ENCODE results near the gene EIF1.
"Not testable (repeated sequence)": the region's sequence is repeated elsewhere in the genome, so short reads cannot be mapped to it uniquely, and the experiment has no call there.

The EIF1 gene

DNA sequence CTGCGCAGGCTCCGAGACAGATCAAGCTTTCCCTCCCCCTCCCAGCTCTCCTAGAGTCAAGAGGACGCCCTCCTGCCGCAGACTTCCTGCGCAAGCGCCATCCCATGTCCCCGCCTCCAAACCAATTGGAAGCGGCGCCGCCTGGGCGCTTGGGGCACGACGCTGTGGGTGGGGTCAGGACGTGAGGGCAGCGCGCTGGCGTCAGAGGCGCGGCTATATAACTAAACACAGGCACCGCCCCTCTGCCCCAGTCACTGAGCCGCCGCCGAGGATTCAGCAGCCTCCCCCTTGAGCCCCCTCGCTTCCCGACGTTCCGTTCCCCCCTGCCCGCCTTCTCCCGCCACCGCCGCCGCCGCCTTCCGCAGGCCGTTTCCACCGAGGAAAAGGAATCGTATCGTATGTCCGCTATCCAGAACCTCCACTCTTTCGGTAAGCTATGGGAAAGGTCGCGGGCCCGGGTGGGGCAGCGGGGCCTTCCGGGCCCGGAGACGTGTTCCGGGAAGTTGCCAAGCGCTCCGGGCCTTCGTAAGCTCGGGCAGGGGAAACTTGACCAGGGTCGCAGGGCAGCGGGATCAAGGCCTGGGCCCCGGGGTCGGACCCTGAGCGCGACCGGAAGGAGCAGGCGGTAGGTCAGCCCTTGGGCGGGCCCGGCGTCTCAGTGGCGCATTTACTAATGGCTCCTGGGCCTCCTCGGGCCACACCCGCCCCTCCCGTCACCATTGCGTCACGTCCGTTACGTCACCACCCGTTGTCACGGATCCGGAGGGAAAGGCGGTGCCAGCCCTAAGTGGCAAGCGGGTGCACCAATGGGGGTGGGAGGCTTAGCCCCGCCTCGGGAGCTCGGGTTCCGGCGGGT lies at the start of gene EIF1:
Gene EIF1 (plus strand): TSS at position 245 of the 856 bp plus-strand sequence. CDS start 154 bp downstream, at position 399.
- DNase-seq (ENCODE audit: low spot score) = peak; percentile 100

- no peak for DNase-seq (ENCODE audit: low spot score)
These were observed 49.7 kb upstream of the EIF1 start for GRCh38 chr17:41638941-41639340.

DNA sequence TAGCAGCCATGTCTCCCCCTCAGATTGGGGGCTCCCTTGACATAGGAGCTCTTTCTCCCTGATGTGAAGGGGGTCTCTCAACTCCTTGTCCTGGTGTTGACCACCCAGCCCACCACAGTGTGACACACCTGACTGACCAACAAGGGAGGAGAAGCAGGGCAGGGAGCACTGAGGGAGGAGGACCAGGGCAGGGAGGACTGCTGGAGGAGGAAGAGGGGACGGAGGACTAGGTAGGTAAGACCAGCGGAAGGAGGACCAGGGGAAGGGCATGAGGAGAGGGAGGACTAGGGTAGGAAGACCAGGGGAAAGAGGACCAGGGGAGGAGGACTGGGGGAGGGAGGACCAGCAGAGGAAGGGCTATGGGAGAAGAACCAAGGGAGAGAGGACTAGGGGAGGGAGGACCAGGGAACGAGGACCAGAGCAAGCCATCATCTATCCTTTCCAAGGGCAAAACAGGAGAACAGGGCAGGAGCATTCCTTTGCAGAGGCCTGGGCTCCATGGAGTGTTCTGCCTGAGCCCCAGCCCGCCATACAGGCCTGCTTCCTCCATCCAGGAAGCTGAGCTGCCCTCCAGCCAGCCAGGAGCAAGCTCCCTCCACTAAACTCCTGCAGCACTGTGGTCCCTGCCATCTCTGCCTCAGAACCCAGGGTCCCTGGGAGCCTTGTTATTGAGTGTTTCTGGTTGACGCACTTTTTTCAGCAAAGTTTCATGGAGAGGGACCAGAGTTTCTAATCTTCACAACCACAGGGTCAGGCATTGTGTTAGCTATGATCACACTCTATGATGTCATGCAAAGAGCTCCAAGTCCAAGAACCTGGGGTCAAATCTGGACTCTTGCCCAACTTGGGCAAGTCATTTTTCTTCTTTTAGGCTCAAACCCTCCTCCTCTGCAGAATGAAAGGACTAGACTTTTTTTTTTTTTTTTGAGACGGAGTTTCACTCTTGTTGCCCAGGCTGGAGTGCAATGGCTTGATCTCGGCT lies 48.9 kb upstream of the EIF1 start:
- no peak for DNase-seq (ENCODE audit: low spot score)

GRCh38 chr17:41640596-41640995 lies 48.1 kb upstream of the EIF1 start:
- not testable (repeated sequence) for DNase-seq (ENCODE audit: low spot score)

- DNase-seq (ENCODE audit: low spot score) = no peak
These were observed 46.2 kb upstream of the EIF1 start for GRCh38 chr17:41642252-41643156.

DNA sequence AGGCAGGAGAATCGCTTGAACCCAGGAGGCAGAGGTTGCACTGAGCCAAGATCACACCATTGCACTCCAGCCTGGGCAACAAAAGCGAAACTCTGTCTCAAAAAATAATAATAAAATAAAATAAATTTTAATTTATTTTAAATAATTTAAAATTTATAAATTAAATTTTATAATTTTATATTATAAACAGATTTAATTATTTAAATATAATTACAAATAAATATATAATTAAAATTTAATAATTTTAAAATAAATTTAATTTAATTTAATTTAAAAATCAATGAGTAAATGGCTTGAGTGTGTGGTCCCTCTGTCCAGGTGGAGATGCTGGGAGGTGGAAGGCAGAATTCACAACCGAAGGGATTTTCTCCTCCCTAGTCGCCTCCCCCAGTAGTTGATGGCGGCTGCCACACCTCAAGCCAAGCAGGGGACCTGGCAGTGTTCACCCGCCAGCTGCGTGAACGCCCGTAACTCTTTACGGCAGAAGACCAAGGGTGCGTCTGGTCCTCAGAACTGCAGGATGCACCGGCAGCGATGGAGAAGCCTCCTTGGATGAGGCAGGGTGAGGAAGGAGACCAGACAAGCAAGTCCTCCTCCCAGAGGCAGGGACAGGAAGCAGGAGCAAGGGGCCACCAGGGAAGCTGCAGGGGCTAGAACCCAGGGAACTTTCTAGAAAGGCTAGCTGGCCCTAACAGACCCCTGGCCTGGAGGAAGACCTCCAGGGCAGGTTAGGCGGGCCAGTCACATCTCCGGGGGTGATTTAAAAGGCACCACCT lies 41.5 kb upstream of the EIF1 start:
- no peak for DNase-seq (ENCODE audit: low spot score)

DNA sequence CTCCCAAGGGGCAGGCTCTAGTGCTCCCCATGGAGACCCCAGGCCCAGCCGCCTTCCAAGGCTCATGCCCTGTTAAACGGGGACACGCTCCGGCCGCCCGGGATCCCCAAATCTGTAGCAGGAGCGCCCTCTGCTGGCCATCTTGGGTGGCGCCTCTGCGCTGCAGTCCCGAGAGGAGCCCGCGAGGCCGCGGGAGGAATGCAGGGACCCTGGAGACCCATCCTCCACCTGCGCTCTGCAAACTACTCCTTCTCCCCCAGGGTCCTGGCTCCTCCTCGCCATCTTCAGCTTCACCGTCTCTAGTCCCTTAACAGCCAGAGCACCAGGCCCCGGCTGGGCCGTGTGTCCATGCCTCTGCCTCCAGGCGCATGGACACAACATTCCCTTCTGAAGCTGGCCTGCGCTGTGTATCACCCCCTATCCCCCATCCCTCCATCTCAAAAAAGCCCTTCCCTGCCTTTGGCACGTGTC lies 40.7 kb upstream of the EIF1 start:
- DNase-seq (ENCODE audit: low spot score) = peak; percentile 89

DNA sequence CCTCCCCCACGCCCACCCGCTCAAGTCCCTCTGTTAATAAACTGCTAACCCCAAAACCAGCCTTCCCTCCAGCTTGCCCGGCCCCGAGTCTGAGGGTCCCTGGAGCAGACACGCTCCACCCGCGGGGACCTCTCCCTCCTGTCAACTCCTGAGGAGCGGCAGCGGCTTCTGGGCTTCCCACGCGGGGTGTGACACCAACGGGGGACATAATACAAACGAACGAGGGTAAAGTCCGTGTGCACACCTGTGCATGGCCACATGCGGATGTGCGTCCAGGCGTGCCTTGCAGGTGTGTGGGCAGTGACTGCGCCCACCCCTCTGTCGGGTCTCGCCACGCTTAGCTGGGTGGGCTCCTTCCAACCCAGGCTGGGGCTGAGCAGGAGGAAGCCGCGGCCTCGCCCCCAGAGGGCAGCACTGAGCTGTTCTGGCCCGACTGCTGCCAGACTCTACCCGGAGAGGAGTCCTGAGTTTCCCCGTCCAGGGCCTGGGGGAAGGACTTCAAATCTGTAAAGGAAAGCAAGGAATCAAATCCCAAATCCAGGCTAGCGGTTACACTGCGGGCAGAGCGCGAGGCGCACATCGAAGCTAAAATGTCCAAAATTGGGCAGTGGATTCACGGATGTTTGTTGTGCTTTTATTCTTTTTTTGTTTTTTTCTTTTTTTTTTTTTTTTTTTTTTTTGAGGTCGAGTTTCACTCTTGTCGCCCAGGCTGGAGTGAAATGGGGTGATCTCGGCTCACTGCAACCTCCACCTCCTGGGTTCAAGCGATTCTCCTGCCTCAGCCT lies 40.1 kb upstream of the EIF1 start:
- peak; percentile 87 for DNase-seq (ENCODE audit: low spot score)

DNA sequence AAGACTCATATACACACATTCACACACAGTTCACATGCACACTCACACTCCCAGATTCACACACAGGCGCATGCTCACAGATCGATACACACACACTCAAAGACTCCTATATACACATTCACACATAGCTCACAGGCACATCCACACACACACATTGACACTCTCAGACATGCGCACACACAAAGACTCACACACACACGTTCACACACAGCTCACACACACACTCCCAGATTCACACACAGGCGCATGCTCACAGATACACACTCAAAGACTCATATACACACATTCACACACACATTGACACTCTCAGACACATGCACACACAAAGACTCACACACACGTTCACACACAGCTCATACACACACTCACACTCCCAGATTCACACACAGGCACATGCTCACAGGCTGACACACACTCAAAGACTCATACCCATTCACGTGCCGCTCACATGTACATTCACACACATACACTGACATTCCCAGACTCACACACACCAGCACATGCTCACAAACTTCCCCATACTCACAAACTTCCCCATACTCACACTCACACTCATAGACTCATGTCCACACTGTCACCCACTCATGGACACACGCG lies 38.7 kb upstream of the EIF1 start:
- no peak for DNase-seq (ENCODE audit: low spot score)

DNA sequence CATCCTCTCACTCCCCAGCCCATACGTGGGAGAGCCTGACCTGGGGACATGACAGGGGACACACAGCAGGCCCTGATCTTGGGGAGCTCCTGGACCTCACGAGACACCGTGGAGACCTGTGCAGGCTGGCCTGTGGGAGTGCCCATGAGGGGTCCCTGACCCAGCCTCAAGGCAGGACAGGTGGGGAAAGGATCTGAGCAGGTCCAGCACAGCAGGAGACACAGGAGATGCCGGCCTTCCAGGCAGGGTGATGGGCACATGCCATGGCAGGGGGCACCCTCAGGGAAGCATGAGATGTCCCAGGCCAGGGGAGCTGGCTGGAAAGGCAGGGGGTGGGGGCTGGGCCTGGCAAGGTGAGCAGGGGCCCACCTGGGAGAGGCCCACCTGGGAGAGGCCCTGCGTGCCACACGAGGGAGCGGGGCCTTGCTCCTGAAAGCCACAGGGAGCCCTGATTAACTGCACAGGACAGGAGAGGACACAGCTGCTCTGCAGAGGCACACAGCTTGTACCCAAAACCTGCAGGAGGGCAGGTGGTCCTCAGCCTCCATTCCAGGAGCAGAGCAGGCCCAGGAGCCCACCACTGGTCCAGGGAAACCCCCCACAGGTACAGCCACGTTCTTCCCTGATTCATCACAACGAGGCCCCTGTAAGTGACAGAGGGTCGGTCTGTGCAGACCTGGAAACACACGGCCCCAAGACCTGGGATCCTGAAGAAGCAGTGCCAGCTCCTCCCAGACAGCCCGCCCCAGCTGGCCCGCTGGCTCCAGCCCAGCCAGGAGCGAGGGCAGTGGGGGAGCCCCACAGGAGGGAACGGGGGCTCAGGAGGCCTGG lies 37.7 kb upstream of the EIF1 start:
- no peak for DNase-seq (ENCODE audit: low spot score)

DNA sequence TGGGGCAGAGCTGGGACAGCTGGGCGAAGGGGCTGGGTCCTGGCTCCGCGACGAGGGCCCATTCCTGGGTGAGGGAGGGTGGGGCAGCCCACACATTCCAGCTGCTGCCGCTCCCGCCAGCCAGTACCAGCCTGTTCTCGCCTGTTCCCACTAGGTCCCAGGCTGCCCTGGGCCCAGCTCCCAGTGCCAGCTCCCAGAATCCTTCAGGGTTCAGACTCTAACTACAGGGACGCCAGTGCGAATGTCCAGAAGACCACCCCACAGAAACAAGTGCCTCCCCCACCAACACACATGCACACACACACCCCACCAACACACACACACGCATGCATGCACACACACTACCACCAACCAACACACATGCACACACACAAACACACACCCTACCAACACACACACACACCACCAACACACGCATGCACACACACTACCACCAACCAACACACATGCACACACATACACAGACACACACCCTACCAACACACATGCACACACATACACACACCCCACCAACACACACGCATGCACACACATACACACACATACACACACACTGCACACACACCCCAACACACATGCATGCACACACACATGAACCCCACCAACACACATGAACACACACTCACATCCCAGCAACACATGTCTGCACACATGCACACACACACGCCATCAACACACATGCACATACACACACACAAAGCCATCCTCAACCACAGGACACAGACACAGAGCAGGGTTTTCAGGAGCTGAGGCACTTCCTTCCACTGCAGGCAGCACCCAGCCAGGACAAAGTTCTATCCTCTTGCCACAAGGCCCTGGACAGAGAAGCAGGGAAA lies 36.8 kb upstream of the EIF1 start:
- DNase-seq (ENCODE audit: low spot score) = no peak

DNA sequence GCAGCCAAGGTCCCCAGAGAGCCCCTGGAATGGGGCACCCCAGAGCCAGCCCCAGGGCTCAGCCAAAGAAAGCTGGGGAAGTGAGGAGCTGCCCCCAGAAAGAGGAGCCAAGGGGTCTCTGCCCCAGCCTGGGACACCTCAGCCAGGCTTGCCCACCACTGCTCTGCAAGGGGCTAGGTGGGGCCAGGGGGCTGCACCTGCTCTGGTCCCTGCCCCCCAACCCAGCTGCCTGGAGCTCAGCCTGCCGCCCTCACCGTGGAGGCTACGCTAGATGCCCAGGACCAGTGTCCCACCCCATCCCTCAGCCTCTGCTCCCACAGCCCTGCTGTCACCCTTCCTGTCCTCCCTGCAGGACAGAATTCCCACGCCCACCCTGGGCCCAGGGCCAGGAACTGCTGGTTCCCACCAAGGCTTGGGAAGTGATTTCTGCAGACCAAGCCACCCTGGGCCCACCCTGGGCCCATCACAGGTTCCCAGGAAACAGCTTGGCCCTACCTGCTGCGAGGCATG lies 36.2 kb upstream of the EIF1 start:
- no peak for DNase-seq (ENCODE audit: low spot score)

- DNase-seq (ENCODE audit: low spot score) = no peak
These were observed 35.3 kb upstream of the EIF1 start for GRCh38 chr17:41653421-41653820.

DNA sequence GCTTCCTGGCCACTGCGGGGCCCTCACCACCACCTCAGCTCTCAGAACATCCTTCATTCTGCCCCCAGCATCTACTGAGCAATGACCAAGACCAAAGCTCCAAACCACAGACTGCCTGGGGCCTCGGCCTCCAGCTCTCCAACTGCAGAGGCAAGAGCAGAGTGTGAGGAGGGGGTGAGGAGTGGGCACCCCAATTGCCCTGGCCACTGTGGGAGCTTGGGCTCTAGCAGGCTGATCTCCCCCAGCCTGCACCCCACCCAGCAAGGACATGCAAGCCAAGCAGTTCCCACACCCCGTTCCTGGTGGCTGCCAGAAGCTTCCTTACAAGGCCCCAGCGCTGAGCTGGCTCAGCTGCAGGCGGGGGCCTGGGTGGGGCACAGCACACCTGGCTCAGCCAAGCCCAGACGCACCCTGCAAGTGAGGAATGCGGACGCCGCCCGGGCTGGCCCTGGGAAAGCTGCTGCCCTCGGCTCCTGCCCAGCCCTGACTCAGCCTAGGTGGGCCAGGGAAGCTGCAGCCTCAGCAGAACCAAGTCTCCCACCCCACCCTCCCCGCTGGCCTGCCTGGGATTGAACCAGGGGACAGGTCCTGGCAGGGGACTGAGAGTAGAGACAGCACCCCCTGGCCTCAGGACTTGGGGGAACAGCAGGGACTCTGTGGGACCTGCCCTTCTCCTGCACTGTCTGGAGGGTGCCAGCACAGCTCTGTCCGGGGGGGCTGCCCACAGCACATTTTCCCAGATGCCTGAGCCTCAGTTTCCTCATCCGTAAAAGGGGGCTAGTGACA lies 34.6 kb upstream of the EIF1 start:
- no peak for DNase-seq (ENCODE audit: low spot score)

GRCh38 chr17:41654678-41655607 lies 33.7 kb upstream of the EIF1 start:
- DNase-seq (ENCODE audit: low spot score) = no peak

All from NAMALWA (cell line).